HG02588 (cell line): ENCODE measurements around the gene CEACAM7.
"Not testable (repeated sequence)": the region's sequence is repeated elsewhere in the genome, so short reads cannot be mapped to it uniquely, and the experiment has no call there.

Source experiments
- ATAC-seq: cut with Tn5 transposase; IDR thresholded peaks from one replicate; pipeline ENCODE4 v1.9.1; 2021; ENCODE audit warnings: mild to moderate bottlenecking, moderate library complexity; ENCODE audit not compliant: unreplicated experiment

CEACAM7 gene

DNA sequence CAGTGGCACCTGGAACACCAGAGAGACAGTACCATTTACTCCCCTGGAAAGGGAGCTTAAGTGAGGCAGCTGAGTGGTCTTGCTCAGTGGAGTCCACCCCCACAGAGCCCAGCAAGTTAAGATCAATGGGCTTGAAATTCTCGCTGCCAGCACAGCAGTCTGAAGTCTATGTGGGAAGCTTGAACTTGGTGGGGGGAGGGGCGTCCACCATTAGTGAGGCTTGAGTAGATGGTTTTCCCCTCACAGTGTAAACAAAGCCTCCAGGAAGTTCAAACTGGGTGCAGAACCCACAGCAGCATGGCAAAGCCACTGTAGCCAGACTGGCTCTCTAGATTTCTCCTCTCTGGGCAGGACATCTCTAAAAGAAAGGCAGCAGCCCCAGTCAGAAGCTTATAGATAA lies 30.9 kb downstream of the CEACAM7 start:
- ATAC-seq = no peak

DNA sequence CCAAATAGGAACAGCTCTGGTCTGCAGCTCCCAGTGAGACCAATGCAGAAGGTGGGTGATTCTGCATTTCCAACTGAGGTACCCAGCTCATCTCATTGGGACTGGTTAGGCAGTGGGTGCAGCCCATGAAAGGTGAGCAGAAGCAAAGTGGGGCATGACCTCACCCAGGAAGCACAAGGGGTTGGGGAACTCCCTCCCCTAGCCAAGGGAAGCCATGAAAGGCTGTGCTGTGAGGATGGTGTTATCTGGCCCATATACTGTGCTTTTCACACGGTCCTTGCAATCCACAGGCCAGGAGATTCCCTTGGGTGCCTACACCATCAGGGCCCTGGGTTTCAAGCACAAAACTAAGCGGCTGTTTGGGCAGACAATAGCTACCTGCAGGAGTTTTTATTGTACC lies 31.3 kb downstream of the CEACAM7 start:
- ATAC-seq = not testable (repeated sequence)

DNA sequence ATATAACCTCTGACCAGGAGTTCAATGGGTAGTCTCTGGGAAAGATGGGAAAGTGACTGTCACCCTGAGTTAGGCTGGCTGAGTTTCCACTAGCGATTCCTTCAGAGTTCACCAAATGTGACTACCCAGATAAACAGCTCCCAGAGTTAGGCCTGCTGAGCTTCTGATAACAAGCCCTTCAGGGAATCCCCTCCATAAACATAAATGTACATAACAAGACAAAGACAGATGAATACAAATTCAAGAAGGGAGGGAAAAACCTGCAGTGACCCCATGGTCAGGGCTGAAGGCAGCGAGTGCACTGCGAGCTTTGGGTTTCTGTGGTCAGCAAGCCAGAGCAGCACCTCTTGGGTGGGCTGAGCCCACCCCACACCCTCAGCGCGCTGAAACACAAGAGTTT lies 35.8 kb downstream of the CEACAM7 start:
- no peak for ATAC-seq

DNA sequence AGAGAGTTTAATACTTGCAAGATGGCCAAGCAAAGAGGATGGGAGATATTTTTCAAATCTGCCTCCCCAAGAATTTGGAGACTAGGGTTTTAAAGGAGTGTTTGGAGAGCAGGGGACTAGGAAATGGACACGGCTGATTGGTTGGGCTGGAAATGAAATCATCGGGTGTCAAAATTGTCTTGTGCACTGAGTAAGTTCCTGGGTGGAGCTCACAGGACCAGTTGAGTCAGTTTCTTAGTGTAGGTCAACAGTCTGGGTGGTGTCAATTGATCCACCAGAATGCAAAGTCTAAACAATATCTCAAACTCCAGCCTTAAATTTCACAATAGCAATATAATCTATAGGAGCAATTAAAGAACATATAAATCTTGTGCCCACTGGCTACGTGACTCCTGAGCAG lies 38.2 kb downstream of the CEACAM7 start:
- ATAC-seq = no peak

DNA sequence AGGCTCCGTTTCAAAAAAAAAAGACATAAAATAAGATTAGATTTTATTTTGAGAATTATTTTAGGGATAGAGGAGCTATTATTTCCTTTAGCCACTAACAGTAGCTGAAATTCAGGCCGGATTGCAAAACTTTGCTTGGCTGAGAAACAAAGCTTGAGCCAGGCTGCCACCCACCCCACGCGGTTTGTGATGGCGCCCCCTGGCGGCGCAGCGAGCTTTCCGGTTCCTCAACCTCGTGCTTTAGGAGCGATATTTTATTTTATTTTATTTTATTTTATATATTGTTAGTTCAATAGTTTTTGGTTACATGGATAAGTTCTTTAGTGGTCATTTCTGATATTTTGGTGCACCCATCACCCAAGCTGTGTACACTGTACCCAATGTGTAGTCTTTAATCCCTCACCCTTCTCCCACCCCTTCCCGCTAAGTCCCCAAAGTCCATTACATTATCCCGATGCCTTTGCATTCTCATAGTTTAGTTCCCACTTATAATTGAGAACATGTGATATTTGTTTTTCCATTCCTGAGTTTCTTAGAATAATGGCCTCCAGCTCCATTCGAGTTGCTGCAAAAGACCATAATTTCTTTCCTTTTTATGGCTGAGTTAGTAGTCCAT lies 41.4 kb downstream of the CEACAM7 start:
- ATAC-seq = no peak

DNA sequence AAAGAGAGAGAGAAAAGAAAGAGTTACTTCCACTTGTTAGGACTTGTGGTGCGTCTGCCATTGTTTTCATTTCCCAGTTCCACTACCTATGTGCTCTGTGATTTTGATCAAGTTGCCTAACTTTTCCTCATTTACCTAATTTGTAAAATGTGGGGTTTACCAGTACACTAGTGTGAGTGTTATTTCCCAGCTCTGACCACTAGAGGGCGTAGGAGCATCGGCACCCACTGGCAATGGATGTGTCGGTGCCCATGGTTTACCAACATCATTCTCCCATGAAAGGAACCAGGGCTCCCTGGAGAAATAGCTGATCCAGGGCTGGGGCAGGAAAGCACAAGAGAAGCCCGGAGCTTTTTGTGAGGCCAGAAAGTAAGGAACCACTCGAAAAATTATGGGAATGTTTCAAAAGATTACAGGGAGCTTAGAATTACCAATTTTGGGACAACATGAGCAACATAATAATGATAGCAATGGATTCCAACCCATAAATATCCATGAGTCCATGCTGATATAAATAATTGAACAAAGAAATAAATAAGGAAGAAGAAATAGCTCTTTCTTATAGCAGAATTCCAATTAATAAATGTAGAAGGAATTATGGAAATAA lies 46.1 kb downstream of the CEACAM7 start:
- no peak for ATAC-seq

DNA sequence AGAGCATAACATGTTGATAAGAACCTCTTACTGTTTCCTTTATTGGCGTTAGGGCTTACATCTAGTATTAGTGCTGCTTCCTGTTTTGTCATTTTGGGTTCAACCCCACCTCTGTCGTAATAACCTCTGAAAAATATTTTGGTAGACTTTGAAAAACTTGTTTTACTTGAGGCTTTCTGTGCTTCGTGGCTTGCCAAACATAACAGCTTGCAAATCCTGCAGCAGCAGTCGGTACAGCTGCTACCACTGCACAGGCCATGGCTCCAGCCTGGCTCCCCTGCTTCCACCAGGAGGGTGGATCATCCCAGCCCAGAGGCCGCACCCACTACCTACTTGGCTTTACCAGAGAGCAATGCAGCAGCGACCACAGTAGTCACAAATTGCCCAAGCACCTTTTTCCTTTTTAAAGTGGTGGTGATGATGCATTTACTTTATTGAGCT lies 49.4 kb downstream of the CEACAM7 start:
- no peak for ATAC-seq

DNA sequence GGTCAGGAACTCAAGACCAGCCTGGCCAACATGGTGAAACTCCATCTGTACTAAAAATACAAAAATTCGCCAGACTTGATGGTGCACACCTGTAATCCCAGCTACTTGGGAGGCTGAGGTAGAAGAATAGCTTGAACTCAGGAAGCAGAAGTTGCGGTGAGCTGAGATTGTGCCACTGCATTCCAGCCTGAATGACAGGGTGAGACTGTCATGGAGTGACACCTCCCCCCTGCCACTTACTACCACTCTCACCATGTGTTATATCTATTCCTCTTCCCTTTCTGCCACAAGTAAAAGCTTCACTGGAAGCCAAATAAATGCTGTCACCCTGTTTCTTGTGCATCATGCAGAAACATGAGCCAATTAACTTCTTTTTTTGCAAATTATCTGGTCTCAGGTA lies 50.6 kb downstream of the CEACAM7 start:
- ATAC-seq = no peak

DNA sequence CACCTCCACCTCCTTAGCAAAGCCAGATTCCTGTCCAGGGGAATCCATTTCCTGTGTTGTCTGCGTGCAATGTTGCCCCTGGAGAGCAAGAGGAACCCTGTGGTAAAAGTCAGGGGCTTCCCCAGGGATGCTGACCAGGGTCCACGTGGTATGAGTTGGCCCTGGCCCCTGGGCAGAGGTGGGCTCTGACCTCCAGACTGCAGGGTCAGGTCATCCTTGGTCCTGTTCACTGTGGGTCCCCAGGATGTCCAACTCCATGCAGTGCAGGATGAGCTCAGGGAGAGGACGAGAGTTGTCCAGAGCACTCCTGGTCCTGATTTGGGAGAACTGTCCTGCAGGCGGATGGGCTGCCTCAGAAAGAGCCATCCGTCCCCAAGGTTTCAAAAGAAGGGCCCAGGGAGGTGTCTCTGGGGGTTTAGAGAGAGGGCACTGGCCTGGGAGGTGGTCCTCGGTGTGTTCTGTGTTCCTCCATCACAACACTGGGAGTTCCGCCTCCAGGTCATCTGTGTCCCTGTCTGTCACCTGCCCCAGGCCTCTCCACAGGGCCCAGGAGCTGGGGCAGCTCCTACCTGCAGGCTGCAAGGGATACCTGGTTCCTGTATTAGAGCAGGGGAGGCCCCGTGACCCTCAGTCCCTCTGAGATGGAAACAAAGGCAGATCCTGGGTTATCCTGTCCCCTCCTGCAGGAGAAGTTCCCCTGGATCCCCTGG lies 59.9 kb downstream of the CEACAM7 start:
- no peak for ATAC-seq

DNA sequence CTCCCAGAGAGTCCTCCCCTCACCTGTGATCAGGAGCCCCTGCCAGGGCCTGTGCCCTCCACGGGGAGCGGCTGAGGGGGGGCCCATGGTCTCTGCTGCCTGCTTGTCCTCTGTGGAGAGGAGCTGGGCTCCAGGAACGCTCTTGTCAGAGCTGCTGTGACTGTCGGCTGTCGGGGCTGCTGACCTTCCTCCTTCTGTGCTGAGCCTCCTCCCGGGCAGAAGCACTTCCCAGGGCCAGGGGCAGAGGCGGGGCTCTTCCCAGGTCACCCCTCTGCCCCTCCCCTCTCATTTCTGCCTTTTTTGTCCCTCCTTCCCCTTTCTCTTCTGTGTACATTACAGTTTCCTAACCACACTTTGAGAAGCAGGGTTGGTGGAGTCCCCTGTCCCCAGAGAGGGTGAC lies 61.2 kb downstream of the CEACAM7 start, which contains the start of gene CEACAM4:
Gene CEACAM4, minus strand, starts transcription at position 198 of the 400 bp plus-strand sequence. Its CDS starts 111 bp downstream, at position 87.
- ATAC-seq = no peak

DNA sequence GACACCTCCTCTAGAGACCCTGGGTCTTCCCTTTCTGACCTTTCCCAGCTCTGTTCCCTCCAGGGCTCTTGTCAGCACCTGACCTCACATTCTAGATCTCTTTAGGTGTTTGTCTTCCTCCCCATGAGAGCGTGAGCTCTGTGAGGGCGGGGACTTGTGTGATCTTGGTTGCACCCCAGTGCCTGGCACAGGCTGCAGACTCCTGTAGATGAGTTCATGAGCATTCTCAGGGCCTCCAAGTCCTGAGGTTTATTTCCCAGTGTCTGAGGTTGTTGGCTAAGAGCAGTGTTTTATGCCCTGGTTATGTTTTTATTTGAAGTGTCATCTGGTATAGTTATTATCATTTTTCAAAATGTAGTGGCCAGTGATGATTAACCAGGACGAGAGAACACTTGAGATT lies 61.8 kb downstream of the CEACAM7 start:
- ATAC-seq = no peak

DNA sequence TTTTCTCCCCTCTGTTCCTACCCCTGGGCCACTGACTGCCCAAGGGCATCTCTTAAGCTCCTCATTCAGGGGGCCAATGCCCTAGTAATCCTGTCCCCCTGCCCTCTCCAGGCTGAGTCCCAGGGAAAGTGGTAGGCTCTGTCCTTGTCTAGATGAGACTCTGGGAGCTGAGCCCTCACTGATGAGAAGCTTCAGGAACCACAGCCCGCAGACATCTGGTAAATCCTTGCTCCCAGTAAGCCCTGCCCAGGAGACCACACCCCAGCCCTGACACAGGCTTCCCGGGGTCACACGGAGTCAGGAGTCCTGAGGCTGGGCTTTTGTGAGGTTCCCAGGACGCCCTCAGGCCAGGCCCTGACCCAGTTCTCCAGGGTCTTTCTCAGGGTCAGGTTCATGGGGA lies 63.1 kb downstream of the CEACAM7 start:
- no peak for ATAC-seq

DNA sequence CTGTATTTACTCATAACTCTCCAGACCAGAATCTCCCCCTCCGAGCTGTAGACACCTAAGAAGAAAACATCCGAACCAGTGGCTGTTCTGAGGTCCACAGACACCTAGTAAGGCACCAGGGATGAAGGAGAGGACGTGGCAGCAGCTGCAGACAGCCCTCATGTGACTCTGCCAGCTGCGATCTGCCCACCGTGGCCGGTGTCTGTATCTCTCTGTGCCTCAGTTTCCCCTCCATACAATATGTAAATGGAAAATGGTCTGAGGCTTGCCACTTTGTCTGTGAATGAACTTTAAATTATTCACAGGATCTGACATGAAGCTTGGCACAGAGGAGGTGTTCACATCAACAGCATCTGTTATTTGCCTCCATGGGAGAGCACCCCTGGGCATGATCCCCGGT lies 63.6 kb downstream of the CEACAM7 start:
- no peak for ATAC-seq

DNA sequence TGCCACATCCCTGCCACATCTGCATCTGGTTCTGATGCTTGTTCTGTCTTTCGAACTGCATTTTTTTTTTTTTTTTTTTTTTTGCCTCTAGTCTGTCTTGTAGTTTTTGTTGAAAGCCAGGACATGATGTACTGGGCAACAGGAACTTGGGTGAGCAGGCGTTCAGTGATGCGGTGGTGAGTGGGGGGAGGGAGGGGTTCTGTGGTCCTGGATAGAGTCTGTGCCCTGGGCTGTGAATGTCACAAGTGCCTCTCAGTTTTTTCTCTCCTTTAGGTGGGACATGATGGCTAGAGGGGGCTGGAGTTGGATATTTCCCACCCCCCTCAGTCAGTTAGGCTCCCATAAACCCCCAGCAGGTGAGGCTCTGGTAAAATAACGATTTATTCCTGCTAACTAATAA lies 64.7 kb downstream of the CEACAM7 start:
- ATAC-seq = no peak
